ENCODE data around the gene MYOD1. TPM values are rescaled to one million over a fixed set of nuclear protein-coding genes. Genes with fewer than 3 reads are reported as not detected.

MYOD1 gene
- total RNA-seq, 1 experiment from 2014 or later = not detected

DNA sequence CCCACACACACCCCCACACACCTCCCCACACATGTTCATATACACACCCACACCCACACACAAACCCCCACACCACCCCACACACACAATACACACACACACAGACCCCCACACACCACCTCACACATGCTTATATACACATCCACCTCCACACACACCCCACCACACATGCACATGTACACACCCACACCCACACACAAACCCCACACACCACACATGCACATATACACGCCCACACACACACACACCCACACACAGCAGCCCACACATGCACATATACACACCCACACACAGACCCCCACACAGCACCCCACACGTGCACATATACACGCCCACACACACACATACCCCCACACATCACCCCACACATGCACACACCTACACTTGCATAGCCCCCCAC, 44.3 kb downstream of the MYOD1 start:
- no peak for TF ChIP-seq SIN3A (IDR thresholded peaks at IDR 0.05; ENCODE audit: borderline replicate concordance, insufficient read depth, low read depth, low read length)
- TF ChIP-seq, protein P1, sequence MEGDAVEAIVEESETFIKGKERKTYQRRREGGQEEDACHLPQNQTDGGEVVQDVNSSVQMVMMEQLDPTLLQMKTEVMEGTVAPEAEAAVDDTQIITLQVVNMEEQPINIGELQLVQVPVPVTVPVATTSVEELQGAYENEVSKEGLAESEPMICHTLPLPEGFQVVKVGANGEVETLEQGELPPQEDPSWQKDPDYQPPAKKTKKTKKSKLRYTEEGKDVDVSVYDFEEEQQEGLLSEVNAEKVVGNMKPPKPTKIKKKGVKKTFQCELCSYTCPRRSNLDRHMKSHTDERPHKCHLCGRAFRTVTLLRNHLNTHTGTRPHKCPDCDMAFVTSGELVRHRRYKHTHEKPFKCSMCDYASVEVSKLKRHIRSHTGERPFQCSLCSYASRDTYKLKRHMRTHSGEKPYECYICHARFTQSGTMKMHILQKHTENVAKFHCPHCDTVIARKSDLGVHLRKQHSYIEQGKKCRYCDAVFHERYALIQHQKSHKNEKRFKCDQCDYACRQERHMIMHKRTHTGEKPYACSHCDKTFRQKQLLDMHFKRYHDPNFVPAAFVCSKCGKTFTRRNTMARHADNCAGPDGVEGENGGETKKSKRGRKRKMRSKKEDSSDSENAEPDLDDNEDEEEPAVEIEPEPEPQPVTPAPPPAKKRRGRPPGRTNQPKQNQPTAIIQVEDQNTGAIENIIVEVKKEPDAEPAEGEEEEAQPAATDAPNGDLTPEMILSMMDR (IDR thresholded peaks at IDR 0.05) = no peak
- TF ChIP-seq, protein P2, sequence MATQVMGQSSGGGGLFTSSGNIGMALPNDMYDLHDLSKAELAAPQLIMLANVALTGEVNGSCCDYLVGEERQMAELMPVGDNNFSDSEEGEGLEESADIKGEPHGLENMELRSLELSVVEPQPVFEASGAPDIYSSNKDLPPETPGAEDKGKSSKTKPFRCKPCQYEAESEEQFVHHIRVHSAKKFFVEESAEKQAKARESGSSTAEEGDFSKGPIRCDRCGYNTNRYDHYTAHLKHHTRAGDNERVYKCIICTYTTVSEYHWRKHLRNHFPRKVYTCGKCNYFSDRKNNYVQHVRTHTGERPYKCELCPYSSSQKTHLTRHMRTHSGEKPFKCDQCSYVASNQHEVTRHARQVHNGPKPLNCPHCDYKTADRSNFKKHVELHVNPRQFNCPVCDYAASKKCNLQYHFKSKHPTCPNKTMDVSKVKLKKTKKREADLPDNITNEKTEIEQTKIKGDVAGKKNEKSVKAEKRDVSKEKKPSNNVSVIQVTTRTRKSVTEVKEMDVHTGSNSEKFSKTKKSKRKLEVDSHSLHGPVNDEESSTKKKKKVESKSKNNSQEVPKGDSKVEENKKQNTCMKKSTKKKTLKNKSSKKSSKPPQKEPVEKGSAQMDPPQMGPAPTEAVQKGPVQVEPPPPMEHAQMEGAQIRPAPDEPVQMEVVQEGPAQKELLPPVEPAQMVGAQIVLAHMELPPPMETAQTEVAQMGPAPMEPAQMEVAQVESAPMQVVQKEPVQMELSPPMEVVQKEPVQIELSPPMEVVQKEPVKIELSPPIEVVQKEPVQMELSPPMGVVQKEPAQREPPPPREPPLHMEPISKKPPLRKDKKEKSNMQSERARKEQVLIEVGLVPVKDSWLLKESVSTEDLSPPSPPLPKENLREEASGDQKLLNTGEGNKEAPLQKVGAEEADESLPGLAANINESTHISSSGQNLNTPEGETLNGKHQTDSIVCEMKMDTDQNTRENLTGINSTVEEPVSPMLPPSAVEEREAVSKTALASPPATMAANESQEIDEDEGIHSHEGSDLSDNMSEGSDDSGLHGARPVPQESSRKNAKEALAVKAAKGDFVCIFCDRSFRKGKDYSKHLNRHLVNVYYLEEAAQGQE (IDR thresholded peaks at IDR 0.05; ENCODE audit: insufficient read depth in 1 of 2, low read depth in 2 of 2, low read length in 1 of 2) = no peak
- no peak for TF ChIP-seq TCF7L2 (IDR thresholded peaks at IDR 0.05; ENCODE audit: low read depth, low read length)
- no peak for TF ChIP-seq POLR2AphosphoS5 (IDR thresholded peaks at IDR 0.05; ENCODE audit: low read depth, low read length)
- H3K9me3 ChIP-seq (ENCODE audit: control insufficient read depth, insufficient read depth, low read depth, low read length) = no peaks in the 10 kb centered on the region
- H3K4me3 ChIP-seq (ENCODE audit: low read depth in 2 of 2, low read length in 2 of 2) = no peak overlapping the region
- H3K27ac ChIP-seq (ENCODE audit: low read length) = no peak overlapping the region
- intact Hi-C loops (cut with micrococcal nuclease; ENCODE audit: unreplicated experiment) = no loop called here
- ATAC-seq (no peak), DNase-seq (ENCODE audit: low read depth, low spot score) (no peak)
- no peaks in the 10 kb centered on the region for H3K27me3 ChIP-seq (ENCODE audit: control insufficient read depth, insufficient read depth, low read length)
- ChIA-PET POLR2A (no interaction called here), CTCF (no interaction called here)
- H3K4me1 ChIP-seq (ENCODE audit: control insufficient read depth, insufficient read depth, low read length) = no peaks in the 10 kb centered on the region
- in situ Hi-C loops (cut with HindIII; ENCODE audit: low pct_unique_long_range_greater_than_20kb, low sequenced_read_pairs) = no loop called here
- no TSS peak for BruUV-seq (replicated peaks)
- H3K36me3 ChIP-seq (ENCODE audit: control insufficient read depth, insufficient read depth, low read length) = no peaks in the 10 kb centered on the region

DNA sequence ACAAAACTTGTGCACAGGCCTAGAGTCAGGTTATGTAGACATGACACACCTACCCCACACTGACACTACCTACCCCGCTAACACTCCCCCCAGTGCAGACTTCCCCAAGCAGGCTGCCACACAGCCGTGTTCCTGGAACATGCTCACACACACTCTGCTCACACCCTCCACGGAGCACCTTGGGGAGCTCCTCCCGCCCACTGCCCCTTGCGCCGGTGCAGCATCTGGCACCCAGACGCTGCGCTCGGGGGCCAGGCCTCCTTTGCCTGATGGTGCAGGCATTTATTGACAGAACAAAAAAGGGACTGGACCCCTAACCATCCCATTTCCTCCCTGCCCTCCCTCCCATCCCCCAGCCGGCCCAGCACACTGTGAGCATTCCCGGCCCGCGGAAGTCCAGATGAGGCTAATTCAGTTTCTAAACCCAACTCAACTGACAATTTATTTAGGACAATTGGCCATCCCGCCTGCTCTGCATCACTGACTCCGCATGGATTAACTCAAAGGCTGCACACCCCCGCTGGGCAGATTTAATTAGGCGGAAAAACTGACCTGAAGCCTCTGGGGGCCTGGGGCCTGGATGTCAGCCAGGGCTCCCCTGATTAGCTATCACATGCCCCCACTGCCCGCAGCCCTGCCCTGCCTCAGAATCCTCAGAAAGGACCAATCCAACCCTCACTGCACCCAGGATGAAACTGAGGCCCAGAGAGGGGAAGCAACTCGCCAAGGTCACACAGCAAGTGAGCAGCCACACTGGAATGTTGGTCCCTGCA, 45.3 kb downstream of the MYOD1 start:
- in situ Hi-C loops (cut with HindIII; ENCODE audit: low pct_unique_long_range_greater_than_20kb, low sequenced_read_pairs) = no loop called here
- intact Hi-C loops (cut with micrococcal nuclease; ENCODE audit: unreplicated experiment) = no loop called here
- no peaks in the 10 kb centered on the region for H3K36me3 ChIP-seq (ENCODE audit: control insufficient read depth, insufficient read depth, low read length)
- ATAC-seq = no peak
- H3K4me3 ChIP-seq (ENCODE audit: low read depth in 2 of 2, low read length in 2 of 2) = no peak overlapping the region
- no peak for DNase-seq (ENCODE audit: low read depth, low spot score)
- no peaks in the 10 kb centered on the region for H3K27me3 ChIP-seq (ENCODE audit: control insufficient read depth, insufficient read depth, low read length)
- no peak overlapping the region for H3K27ac ChIP-seq (ENCODE audit: low read length)
- CTCF ChIA-PET = no interaction called here
- no TSS peak for BruUV-seq (replicated peaks)
- H3K4me1 ChIP-seq (ENCODE audit: control insufficient read depth, insufficient read depth, low read length) = no peaks in the 10 kb centered on the region
- H3K9me3 ChIP-seq (ENCODE audit: control insufficient read depth, insufficient read depth, low read depth, low read length) = no peaks in the 10 kb centered on the region
- TF ChIP-seq SIN3A (IDR thresholded peaks at IDR 0.05; ENCODE audit: borderline replicate concordance, insufficient read depth, low read depth, low read length) (no peak), POLR2AphosphoS5 (IDR thresholded peaks at IDR 0.05; ENCODE audit: low read depth, low read length) (no peak), TCF7L2 (IDR thresholded peaks at IDR 0.05; ENCODE audit: low read depth, low read length) (no peak)
- TF ChIP-seq, protein P1 (IDR thresholded peaks at IDR 0.05) = no peak
- TF ChIP-seq, protein P2 (IDR thresholded peaks at IDR 0.05; ENCODE audit: insufficient read depth in 1 of 2, low read depth in 2 of 2, low read length in 1 of 2) = no peak
- POLR2A ChIA-PET = no interaction called here

Measured in Panc1 (cell line).